ENCODE measurements around the gene EIF3D. TPM values are rescaled to one million over a fixed set of nuclear protein-coding genes. Genes with fewer than 3 reads are reported as not detected.

The EIF3D gene
- polyA plus RNA-seq, 5 donors, result 233 to 291 (median 263) TPM

- DNase-seq, result no peak
Measured at GRCh38 chr22:36510966-36511881, 17.7 kb downstream of the EIF3D start.

- DNase-seq, result no peak
Measured at GRCh38 chr22:36510384-36510783, 18.6 kb downstream of the EIF3D start.

- DNase-seq, result no peak
Measured at GRCh38 chr22:36507518-36508010, 21.4 kb downstream of the EIF3D start.

GRCh38 chr22:36506637-36507517 lies 22.1 kb downstream of the EIF3D start, which contains the start of gene FOXRED2:
FOXRED2 (minus strand) TSS chr22:36507040; CDS start chr22:36506422, 618 bp downstream.
- DNase-seq, result peak; percentile 86 to 87

- DNase-seq, result no peak
Measured at GRCh38 chr22:36505998-36506635, 22.8 kb downstream of the EIF3D start.

GRCh38 chr22:36497910-36498665 lies 30.9 kb downstream of the EIF3D start:
- no peak for DNase-seq

GRCh38 chr22:36493690-36494110 lies 35.3 kb downstream of the EIF3D start:
- DNase-seq, result no peak

GRCh38 chr22:36492109-36492508 lies 36.9 kb downstream of the EIF3D start:
- DNase-seq, result no peak

- DNase-seq, result no peak
Measured at GRCh38 chr22:36491155-36491554, 37.8 kb downstream of the EIF3D start.

GRCh38 chr22:36486619-36487384 lies 42.2 kb downstream of the EIF3D start:
- DNase-seq, result no peak

GRCh38 chr22:36481393-36482168 lies 47.4 kb downstream of the EIF3D start, which contains the start of gene TXN2:
TXN2 (minus strand) TSS chr22:36481640; CDS start chr22:36480837, 803 bp downstream.
- DNase-seq, result peak; percentile 96 to 97

DNA sequence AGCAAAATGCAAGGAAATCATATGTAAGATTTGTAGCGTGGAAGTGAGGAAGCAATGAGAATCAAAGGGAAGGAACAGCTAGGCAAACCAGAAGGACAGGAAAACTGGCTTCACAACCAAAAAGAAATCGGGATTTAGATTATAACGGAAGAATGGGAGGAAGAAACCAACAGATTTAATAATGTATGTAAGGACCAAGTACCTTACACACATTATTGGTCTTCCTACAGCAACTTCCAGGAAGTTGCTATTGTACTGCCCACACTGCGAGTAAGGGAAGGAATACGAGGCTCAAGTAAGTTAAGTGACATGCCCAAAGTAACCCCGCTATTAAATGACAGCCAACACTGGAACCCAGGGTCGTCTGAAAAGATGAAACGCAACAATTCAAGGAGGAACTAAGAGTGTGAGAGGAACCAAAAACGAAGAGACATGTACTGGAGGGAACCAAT lies 48.0 kb downstream of the EIF3D start:
- no peak for DNase-seq

DNA sequence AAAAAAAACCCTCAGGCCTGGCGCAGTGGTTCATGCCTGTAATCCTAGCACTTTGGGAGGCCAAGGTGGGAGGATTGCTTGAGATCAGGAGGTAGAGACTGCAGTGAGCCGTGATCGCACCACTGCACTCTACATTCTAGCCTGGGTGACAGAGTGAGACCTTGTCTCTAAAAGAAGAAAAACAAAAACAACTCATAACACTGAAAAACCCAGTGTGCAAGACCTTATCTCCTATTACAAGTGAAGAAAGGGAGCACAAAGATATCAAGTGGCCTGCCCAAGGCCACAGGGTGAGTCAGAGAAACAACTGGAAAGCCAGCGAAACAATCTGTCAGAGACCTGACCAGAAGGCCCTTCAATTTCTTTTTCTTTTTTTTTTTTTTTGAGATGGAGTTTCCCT lies 50.0 kb downstream of the EIF3D start:
- DNase-seq, result no peak

DNA sequence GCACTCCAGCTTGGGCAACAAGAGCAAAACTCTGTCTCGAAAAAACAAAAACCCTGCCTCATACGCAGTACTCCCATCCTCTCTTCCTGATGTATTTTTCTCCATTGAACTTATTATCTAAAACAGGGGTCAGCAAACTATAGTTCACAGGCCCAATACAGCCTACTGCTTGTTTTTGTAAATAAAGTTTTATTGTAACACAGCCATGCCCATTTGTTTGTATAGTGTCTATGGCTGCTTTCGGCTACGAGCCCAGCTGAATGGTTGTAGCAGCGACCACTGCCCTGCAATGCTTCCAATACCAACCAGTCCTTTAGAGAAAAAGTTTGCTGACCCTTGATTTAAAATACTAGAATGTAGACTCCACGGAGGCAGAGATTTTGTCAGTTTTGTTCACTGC lies 53.6 kb downstream of the EIF3D start:
- DNase-seq, result no peak

DNA sequence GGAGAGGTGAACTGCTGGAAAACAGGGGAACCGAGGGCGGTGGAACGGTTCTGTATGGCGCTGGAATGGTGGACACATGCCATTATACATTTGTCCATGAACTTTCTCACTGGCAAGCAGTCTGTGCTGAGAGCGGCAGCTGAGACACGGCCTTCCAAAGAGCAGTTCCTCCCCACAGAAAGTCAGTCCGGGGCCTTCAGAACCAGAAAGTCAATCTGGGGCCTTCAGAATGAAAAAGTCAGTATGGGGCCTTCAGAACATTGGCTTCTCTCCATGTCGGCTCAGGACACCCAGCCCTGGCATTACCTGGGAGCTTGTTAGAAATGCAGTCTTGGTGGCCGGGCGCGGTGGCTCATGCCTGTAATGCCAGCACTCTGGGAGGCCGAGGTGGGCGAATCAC lies 56.3 kb downstream of the EIF3D start:
- no peak for DNase-seq

DNA sequence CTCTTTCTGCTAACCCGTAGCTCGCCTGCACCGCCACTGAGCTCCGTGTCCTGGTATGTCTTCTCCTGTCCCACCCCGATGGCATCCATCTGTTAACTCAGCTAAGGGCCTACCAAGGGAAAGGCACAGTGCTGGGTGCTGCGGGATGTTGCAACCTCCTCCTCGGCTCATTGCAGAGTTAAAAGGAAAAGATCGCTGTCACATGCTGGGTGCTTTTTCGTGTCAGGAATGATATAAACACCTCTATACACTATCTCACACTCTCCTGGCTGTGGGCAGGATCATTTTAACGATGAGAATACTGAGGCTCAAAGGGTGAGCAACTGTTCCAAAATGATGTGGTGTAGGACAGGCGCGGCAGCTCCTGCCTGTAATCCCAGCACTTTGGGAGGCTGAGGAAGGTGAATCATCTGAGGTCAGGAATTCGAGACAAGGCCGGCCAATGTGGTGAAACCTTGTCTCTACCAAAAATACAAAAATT lies 57.6 kb downstream of the EIF3D start:
- no peak for DNase-seq

DNA sequence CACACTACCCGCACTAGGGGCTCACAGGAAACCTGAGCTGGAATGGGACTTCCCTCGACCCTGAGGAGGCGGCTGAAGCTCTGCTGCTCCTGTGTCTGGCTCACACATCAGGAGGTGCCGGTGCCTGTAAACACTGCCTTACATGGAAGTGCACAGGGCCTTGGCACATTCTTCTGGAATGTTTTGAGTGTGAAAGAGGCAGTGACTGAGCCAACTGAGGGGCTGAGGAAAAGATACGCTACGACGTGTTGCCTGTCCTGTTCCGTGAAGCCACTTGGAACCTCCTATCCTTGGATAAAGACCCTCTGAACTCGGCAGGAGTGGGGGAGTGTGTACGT lies 58.0 kb downstream of the EIF3D start:
- no peak for DNase-seq

GRCh38 chr22:36470162-36470993 lies 58.6 kb downstream of the EIF3D start:
- peak; percentile 75 to 80 for DNase-seq
